ENCODE results near the gene JAKMIP1.
"Not testable (repeated sequence)": the region's sequence is repeated elsewhere in the genome, so short reads cannot be mapped to it uniquely, and the experiment has no call there.

Gene JAKMIP1

DNA sequence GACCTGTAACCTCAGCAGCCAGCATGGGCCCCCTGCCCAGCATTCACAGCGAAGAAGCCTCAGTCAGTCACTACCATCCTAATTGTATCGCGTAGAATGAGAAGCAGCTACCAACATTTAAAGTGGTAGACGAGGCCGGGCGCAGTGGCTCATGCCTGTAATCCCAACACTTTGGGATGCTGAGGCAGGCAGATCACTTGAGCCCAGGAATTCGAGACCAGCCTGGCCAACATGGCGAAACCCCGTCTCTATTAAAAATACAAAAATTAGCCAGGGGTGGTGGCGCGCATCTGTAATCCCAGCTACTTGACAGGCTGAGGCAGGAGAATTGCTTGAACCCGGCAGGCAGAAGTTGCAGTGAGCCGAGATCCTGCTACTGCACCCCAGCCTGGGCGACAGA lies 59.3 kb downstream of the JAKMIP1 start:
- not testable (repeated sequence) for DNase-seq

DNA sequence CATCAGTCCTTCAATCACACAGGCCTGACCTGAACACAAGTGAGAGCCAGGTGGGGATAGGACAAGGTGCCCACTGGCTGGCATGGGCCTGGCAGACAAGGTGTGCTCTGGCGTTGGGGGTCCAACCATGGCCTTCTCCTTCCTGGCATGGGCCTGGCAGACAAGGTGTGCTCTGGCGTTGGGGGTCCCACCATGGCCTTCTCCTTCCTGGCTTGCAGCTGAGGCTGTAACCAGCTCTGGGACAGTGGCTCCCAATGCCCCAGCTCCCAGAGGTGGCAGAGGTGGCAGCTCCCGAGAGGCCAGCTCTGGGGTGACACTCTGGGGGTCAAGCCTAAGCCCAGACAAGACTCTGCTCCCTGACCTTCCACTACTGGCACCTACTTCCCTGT lies 62.6 kb downstream of the JAKMIP1 start:
- no peak for DNase-seq

DNA sequence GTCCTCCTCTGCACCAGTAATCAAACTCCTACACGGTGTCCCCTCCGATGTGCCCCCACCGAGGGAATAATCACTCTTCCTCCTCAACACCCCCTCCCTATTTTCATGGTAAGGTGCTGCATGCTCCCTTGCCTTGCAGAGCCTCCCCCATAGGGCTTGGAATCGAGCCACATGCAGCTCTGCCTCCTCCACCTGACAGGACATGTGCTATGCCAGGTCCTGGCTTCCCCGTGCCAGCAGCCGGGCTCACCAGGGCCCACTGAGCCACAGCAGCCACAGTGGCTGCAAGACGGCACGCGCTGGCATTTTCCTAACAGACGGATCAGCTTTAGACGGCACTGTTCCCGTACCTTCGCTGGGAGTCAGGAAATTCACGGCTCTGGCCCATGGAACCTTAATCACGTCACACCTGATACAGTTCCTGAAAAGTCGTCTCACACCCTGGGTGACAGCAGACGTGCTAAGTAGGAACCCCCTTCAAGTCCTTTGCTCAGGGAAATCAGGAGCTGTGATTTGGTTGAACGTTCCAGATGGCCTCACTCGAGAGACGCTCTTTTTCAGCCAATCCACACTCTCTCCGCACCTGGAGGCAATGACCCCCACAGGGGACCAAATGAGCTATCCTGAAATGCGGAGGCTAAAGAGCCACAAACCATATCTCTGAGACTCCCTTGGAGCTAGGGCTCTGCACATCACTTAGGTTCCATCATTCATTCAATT lies 63.2 kb downstream of the JAKMIP1 start:
- no peak for DNase-seq

DNA sequence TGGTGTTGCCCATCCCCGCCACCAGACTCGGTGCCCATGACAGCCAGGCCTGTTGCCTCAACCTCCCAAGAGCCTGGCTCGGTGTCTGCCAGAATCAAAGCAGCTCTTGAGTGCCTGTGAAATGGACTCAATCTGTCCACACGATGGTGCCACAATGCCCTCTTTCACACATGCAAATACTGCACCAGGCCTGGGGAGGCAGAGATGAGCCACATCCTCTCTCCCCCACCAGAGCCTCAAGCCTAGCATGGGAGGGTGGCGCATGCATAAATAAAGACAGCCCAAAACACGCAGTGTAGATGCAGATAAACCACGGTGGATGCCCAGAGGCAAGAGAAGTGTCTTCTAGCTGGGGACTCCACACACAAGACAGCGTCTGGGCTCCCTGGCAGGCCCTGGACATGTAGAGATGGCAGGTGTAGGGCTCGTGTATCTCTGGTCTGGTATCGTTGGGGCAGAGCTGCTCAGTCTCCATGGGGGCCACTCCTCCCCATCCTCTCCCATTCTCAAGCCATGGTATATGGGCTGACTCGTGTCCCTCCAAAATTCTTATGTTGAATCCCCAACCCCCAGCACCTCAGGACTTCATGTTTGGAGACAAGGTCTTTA lies 65.6 kb downstream of the JAKMIP1 start:
- peak; percentile 6 for DNase-seq

DNA sequence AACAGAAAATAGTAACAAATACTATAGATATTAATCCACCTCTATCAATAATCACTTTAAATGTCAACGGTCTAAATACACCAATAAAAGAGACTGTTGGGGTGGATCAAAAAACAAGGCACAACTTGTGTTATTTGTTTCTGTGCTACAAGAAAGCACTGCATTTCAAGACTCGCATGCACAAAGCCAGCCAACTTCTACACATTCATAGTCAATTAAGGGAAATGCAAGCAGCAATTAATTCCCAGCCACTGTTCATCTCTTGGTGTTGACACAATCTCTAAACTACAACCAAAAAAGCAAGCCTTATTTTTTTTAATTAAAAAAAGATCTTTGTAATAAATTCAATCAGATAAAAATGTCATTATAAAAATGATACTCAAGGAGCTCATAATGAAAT lies 67.6 kb downstream of the JAKMIP1 start:
- no peak for DNase-seq

DNA sequence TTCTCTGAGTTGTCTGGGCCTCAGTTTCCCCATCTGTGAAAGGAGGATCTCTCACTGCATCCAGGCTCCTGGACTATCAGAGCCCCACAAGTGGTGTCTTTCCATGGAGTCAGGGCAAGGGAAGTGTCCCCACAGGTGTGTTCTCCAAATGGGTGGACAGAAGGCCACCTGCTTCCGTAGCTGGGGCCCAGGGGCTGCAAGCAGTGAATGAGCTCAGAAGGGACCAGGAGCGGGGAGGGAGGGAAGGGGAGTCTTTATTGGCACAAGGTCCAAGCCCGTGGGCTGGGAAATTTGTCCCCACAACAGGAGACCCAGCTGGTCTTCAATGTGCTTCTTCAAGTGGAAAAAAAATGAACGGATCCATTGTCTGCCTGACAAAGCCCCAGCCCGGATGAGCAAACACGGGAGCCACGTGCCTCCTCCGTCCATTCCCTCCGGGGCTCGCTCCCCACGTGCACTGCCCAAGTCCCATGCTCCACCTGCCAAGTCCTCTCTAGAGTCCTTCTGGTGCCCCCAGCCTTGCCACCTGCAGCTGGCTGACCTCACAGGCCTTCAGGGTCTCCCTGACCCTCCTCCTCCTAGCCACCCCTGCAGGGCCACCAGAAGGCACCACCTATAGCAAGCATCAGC lies 72.0 kb downstream of the JAKMIP1 start:
- no peak for DNase-seq

DNA sequence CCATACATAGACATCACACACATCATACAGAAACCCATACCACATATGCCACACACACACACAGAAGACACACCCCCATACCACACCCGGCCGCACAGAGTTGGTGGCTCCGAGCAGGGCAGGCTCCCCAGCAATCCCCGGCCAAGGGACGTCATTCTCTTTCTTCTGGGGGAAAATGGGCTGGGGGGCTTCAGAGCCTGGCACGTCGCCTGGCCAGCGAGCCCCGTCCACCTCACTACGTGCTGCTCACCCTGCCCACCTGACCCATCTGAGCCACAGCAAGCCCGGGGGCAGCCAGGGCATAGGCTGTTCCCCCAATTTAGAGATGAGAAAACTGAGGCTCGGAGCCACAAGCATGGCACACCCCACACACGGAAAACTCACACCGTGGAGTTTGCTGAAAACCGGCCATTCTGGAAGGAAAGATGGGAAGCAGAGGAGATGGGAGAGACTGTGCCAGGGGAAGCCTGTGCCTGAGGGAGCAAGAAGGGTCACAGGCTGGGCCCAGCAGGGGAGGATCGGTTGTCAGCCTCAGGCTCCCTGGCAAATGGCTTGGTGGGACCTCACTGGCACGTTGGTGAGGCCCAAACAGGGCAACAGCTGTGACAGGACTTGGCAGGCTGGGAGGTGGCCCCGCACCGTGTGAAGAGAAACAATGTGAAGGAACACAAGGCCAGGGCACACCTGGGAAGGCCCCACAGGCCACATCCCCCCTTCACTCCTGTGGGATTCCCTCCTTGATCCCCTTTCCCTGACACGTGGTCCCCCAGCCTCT lies 73.2 kb downstream of the JAKMIP1 start:
- DNase-seq, result no peak

DNA sequence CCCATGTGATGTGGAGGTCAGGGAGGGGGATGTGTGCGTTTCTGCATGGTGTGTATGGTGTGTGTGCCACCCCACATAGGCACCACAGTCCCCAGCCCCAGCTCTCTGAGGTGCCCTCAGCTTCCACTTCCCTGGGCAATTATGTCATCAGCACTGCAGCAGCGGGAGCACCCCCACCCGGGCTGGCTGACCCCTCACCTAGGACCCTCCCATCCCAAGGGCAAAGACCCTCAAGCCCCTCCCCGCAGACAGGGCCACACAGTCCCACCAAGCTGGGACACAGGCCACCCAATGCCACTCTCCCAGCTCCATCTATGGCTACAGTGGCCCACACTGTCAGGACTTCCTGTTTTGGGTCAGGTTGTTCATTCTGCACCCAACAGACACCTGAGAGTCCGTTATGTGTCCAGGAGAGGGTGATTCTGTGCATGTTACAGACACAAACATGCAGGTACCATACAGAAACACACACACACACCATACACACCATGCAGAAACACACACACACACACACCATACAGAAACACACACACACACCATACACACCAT lies 75.2 kb downstream of the JAKMIP1 start:
- no peak for DNase-seq

DNA sequence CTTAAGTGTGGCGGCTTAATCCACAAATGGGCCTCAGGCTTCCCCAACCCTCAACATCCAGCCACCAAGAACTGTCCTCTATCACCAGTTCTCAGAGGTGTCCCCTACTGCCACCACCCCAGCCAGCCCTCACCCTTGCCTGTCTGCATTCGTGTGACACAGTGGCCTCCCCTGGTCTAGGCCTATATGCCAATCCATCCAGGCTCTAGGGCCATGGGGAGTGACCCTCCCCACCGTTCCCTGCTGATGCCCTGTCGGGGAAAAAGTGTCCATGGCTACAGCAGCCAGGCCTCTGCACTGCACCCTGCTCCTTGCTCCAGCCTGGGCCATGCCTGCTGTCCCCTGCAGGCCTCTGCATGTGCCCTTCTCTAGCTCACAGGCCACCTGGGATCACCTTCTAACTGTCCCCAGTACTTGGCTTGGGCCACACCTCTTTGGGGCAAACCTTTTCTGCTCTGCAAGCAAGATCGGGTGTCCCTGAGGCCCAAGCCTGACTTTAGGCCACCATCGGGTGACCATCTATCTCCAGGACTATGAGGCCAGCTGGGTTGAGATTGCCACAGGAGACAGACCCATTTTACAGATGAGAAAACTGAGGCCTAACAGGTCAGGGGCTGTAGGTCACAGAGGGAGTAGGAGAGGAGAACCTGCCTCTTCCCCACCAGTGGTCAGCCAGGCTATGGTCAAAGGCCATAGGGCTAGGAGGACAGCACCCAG lies 75.8 kb downstream of the JAKMIP1 start:
- no peak for DNase-seq

DNA sequence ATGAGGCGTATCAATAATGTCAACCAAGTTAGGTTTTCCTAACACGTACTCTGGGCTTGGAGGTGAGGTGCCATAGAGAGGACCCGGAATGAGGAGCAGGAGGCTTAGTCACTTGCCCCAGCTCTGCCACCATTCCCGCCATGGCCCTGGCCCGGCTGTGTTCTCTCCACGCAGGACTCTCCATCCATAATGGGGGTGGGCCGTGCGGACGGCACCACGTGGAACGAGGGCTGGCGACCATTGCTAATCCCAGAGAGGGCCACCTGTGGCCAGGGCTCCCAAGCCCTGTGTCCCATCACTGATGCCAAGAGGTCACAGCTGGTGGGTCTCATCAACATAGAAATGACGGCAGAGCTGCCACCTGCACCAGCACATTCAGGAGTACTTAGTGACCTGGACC lies 76.4 kb downstream of the JAKMIP1 start:
- no peak for DNase-seq

DNA sequence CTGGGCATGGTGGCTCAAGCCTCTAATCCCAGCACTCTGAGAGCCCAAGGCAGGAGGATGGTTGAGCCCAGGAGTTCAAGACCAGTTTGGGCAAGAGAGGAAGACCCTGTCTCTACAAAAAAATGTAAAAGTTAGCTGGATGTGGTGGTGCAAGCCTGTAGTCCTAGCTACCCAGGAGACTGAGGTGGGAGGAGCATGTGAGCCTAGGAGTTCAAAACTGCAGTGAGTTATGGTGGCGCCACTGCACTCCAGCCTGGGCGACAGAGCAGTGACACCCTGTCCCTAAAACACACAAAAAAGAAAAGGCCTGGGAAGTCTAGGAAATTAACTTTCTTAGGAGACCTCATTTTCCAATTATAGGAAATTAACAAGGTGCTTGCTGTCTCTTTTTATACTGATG lies 76.8 kb downstream of the JAKMIP1 start:
- DNase-seq, result no peak

DNA sequence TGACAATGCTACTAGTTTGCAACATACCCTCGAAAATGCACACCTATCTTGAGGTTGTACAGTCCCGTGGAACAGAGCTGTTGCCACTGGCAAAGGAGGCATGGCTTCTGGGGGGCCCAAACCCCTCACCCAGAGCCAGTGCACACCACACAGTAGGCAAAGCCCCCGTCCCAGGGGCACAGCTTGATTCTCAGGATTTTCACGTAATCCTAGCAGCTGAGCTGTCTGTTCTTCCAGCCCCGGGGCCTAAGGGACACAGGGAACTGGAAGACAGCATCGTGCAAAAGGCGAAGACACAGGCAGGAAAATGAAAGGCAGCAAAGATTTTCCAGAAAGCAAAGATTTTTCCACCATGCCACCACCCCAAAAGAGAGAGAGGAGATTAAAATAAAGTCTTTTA lies 77.2 kb downstream of the JAKMIP1 start:
- DNase-seq, result no peak

DNA sequence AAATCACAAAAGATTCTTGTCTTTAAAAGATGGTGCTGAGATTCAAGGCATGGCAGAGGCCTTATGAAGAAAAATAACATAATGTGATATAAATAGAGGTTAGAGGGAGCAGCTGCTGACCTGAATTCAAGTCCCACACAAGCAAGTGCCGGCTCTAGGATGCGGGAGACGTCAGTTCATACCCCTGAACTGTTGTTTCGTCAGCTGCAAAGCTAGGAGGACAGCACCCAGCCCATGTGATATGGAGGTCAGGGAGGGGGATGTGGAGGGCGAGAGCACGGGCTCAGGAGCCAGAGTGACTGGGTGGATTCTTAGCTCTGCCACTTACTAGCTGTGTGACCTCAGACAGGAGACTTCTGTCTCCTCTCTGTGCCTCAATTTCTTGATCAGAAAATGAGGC lies 77.9 kb downstream of the JAKMIP1 start:
- no peak for DNase-seq

DNA sequence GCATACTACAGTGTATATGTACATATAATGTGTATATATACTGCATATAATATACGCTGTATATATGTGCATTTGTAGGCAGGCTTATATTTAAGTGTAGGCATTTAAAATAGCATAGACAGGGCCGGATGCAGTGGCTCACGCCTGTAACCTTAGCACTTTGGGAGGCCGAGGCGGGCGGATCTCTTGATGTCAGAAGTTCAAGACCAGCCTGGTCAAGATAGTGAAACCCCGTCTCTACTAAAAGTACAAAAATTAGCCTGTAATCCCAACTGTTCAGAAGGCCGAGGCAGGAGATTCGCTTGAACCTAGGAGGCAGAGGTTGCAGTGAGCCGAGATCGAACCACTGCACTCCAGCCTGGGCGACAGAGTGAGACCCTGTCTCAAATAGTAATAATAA lies 78.4 kb downstream of the JAKMIP1 start:
- no peak for DNase-seq

DNA sequence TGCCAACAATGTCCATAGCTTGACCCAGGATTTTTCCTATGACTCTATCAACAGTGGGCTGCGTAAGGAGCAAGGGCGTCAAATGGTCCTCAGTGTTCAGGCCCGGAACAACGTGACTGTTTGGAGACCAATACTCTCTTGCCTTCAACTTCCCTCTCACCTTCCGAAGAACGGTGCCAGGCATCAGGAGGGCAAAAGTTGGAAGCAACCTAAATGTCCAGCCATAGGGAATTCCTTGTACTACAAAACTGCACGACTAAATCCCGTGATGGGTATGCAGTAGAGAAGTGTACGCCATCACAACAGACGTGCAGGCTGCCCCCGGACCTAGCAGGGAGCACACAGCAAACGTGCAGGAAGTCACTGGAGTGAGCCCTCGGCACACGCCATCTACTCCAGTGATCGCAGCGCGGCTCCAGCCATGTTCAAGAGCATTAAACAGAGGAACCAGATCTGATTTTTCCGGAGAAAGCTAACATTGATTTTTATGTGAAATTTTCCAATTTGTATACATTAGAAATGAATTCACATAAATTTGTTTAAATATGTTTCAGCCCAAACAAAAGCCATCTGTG lies 79.0 kb downstream of the JAKMIP1 start:
- DNase-seq, result no peak

DNA sequence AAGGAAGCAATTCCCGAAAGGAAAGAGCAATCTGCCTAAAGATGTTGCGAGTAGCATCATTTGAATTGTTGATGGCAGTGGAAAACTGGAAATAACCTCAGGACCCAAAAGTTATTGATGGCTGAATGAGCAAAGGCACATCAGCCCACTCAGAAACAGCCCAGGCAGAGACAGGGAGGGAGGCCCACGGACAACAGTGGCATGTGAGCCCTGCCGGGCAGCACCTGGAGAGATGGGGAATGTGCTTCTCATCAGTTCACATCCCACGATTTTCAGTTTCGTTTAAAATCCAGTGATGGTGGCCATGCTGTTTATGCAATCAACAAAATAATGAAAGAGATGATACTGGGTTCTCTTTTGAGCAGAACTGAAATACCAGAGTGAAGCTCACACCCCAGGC lies 80.0 kb downstream of the JAKMIP1 start:
- no peak for DNase-seq

DNA sequence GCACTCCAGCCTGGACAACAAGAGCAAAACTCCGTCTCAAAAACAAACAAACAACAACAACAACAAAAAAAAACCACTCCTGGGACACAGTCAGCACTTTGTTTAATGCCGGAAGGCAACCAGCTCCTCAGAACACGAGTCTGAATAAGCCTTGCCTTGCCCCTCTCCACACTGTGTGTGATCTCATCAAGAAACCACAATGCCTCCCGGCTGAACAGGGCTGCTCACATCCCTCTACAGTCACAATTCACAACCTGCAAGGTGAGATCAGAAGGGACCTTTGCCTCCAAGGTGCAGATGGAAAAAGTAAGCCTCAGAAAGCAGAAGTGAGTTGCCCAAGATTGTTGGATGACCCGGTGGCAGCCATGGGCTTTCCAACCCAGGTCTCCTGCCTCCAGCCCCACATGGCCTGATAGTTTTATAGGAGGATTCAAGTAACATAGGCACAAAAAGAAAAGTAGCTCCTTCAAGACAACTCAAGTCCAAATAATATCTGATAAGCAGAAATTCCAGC lies 80.8 kb downstream of the JAKMIP1 start:
- no peak for DNase-seq

DNA sequence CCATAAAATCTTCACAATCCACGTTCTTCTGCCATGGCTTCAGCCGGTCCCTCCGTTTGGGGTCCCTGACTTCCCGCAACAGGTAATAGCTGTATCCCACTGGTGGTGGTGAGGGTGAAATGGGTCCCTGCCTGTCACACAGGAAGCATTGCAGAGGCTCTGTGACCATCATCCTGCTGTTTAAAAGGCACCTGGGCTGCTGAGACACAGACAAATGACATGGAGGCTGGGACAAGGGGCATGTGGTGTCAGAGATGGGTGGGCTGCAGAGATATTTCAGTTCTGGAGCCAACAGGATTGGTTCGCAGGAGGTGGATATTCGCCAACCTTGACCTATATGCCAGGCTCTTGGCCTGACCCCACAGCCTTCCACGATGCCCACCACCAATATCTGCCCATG lies 82.1 kb downstream of the JAKMIP1 start:
- DNase-seq, result no peak

DNA sequence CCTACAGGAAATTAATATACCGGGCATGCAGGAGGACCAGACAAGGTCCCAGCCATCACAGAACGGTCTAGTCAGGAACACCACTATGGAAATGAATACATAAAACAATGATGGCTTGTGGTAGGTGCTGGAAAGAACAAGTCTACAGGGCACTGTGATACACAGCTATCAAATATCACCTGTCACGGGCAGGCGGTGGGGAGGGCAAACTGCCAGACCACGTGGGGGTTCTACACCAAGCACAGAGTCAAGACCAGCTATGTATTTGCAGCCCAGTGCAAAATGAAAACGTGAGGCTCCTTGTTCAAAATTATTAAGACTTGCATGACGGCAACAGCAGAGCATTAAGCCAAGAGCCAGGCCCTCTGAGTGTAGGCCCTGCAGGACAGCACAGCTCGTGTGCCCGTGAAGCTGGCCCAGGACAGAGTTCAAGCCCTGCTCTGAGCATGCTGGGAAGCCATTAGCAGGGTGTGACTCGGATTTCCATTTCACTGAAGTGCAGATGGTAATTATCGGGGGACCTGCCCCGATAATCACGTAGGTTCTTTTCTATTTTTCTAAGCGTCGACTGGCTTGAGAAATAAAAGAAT lies 83.6 kb downstream of the JAKMIP1 start:
- no peak for DNase-seq

DNA sequence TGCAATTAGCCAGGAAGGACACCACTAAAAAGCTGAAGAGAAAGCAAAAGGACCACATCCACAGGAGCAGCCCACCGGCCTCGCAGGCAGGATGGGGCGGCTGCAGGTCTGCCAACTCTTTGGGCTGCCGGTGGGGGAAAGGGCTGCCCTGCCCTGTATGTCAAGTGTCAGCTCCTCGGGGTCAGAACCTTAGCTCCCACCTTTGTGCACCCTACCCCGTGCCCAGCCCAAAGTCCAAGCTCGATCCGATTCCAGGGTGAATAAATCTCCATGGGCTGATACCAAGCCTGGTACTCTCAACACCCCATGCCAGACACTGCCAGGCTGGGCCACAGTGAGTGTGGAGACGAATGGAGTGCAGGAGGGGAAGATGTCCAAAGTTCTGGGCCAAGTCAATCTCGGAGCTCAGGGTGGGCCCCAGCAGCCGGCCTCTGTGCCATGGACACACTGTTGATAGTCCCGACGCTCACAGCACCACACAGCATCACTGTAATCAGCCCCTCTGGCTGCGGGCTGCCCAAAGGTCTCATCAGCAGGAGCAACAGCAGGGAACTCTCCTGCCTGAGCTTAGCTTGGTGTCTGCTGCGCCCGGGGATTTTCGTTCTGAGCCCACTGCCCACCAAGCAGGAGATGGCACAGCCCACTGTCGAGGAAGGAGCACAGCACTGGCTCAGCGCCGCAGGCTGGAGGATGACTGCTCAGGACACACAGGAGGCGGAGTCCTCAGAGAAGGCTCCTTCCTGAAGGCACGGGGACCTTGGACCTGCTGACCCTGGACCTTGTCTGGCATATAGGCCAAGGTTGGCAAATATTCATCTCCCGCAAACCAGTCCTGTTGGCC lies 84.4 kb downstream of the JAKMIP1 start:
- DNase-seq, result no peak

DNA sequence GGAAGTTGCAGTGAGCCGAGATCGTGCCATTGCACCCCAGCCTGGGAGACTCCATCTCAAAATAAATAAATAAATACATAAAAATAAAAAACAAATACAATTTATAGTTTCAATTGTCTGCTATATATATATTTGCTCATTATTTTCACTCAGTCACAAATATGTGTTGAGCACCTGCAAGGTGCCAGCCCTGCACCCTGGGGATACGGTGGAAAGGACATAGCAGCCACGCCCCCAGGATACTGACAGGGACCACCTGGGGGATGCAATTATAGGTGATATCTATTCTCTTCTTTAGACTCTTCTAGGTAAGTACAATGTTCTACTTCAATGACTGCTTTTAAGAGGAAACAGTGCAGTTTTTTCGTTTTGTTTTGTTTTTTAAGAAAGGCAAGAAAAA lies 85.0 kb downstream of the JAKMIP1 start:
- no peak for DNase-seq
